ENCODE results near the gene DCUN1D3.

GRCh38 chr16:20859699-20860098, 40.5 kb downstream of the DCUN1D3 start:
- TF ChIP-seq FOS (IDR thresholded peaks at IDR 0.05; ENCODE audit: borderline replicate concordance, insufficient read depth, low read length) (no peak), CTCF (IDR thresholded peaks at IDR 0.05; ENCODE audit: extremely low read depth in 1 of 2, insufficient read depth in 1 of 2, low read depth in 1 of 2, low read length in 2 of 2) (no peak), POLR2A (IDR thresholded peaks at IDR 0.05; ENCODE audit: low read depth, low read length) (no peak), POLR2AphosphoS5 (IDR thresholded peaks at IDR 0.05; ENCODE audit: insufficient read depth, low read depth, low read length) (no peak)

All from endothelial cell of umbilical vein (primary cell).